ENCODE measurements around the gene RRM1. TPM values are rescaled to one million over a fixed set of nuclear protein-coding genes. Genes with fewer than 3 reads are reported as not detected.
A peak's percentile ranks its signal among the peaks of the same experiment; 100 is the strongest.
"Not testable (repeated sequence)": the region's sequence is repeated elsewhere in the genome, so short reads cannot be mapped to it uniquely, and the experiment has no call there.

RRM1 gene
- total and polyA plus RNA-seq, 3 experiments from 2014 or later: 34.1 to 211 (median 198) TPM

GRCh38 chr11:4140067-4140636 lies 45.6 kb downstream of the RRM1 start:
- CTCF ChIA-PET: no interaction called here
- no peaks in the 10 kb centered on the region for H3K36me3 ChIP-seq (ENCODE audit: insufficient read depth, low read length)
- no peak for DNase-seq

GRCh38 chr11:4146070-4146771 lies 51.6 kb downstream of the RRM1 start:
- Histone ChIP-seq H3K27me3 (ENCODE audit: insufficient read depth, low read length, poor library complexity, severe bottlenecking) (no peaks in the 10 kb centered on the region), H3K36me3 (ENCODE audit: insufficient read depth, low read length) (no peaks in the 10 kb centered on the region), H3K27ac (ENCODE audit: low read depth, low read length) (no peak overlapping the region), H3K4me1 (ENCODE audit: insufficient read depth, low read length) (no peaks in the 10 kb centered on the region), H3K9me3 (ENCODE audit: low read length) (no peaks in the 10 kb centered on the region), H3K4me3 (ENCODE audit: low read length) (no peak overlapping the region)
- Mint-ChIP-seq H3K36me3 (peaks cover 7 to 17% (median 14%) of the 10 kb centered on the region in 3 donors), H3K4me1 (no peaks in the 10 kb centered on the region), H3K9me3 (peaks cover 0 to under 1% (median 0%) of the 10 kb centered on the region in 5 donors), H3K27me3 (no peaks in the 10 kb centered on the region), H3K27ac (peak overlapping the region in 1 of 8 donors; percentile 21), H3K4me3 (no peak overlapping the region)
- no peak for DNase-seq
- ChIA-PET CTCF (no interaction called here), POLR2A (no interaction called here)

More at GRCh38 chr11:4140067-4140636, 45.6 kb downstream of the RRM1 start:
- H3K4me3 Mint-ChIP-seq: no peak overlapping the region
- no peaks in the 10 kb centered on the region for H3K4me1 Mint-ChIP-seq
- H3K36me3 Mint-ChIP-seq: peaks cover 43 to 63% (median 54%) of the 10 kb centered on the region in 3 donors
- POLR2A ChIA-PET: interaction anchor here (0.7 kb wide), 1 partner anchor 303 kb away, joined by 3 read pairs; no protein-coding TSS in a partner anchor
- no peaks in the 10 kb centered on the region for H3K27me3 ChIP-seq (ENCODE audit: insufficient read depth, low read length, poor library complexity, severe bottlenecking)
- H3K4me3 ChIP-seq (ENCODE audit: low read length): no peak overlapping the region
- no peaks in the 10 kb centered on the region for H3K4me1 ChIP-seq (ENCODE audit: insufficient read depth, low read length)
- peaks cover 17 to 26% (median 21%) of the 10 kb centered on the region in 5 donors for H3K9me3 Mint-ChIP-seq
- H3K9me3 ChIP-seq (ENCODE audit: low read length): no peaks in the 10 kb centered on the region
- no peak overlapping the region for H3K27ac ChIP-seq (ENCODE audit: low read depth, low read length)
- no peak overlapping the region for H3K27ac Mint-ChIP-seq
- H3K27me3 Mint-ChIP-seq: no peaks in the 10 kb centered on the region

DNA sequence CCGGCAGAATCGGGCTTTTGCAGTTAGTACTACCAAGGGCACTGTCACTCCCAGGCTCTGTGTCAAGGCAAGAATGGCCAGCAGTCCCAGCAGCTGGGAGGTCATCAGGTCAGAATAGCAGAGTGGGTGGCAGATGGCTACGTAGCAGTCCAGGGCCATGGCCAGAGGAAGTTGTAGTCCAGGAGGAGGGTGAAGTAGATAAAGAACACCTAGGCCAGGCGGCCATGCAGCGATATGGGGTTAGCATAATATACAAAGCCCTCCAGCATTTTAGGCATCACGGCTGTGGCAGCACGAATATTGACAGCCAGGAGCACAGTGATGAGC lies 52.1 kb downstream of the RRM1 start:
- Histone ChIP-seq H3K27ac (ENCODE audit: low read depth, low read length) (no peak overlapping the region), H3K4me1 (ENCODE audit: insufficient read depth, low read length) (no peaks in the 10 kb centered on the region), H3K27me3 (ENCODE audit: insufficient read depth, low read length, poor library complexity, severe bottlenecking) (no peaks in the 10 kb centered on the region), H3K36me3 (ENCODE audit: insufficient read depth, low read length) (no peaks in the 10 kb centered on the region), H3K9me3 (ENCODE audit: low read length) (no peaks in the 10 kb centered on the region), H3K4me3 (ENCODE audit: low read length) (no peak overlapping the region)
- no peak for DNase-seq
- Mint-ChIP-seq H3K4me3 (no peak overlapping the region), H3K27me3 (no peaks in the 10 kb centered on the region), H3K4me1 (no peaks in the 10 kb centered on the region), H3K27ac (no peak overlapping the region), H3K36me3 (peaks cover 3 to 12% (median 8%) of the 10 kb centered on the region in 3 donors), H3K9me3 (no peaks in the 10 kb centered on the region)
- ChIA-PET POLR2A (no interaction called here), CTCF (no interaction called here)

- H3K27ac Mint-ChIP-seq: no peak overlapping the region
Observed at GRCh38 chr11:4154503-4154902, 59.9 kb downstream of the RRM1 start.

GRCh38 chr11:4156571-4156970 lies 62.0 kb downstream of the RRM1 start:
- H3K4me1 Mint-ChIP-seq: no peaks in the 10 kb centered on the region
- peaks cover 0 to 4% (median 0%) of the 10 kb centered on the region in 5 donors for H3K9me3 Mint-ChIP-seq
- H3K4me3 ChIP-seq (ENCODE audit: low read length): no peak overlapping the region
- no peak overlapping the region for H3K27ac Mint-ChIP-seq
- H3K4me1 ChIP-seq (ENCODE audit: insufficient read depth, low read length): no peaks in the 10 kb centered on the region
- ChIA-PET CTCF (no interaction called here), POLR2A (no interaction called here)
- H3K9me3 ChIP-seq (ENCODE audit: low read length): no peaks in the 10 kb centered on the region
- no peak overlapping the region for H3K27ac ChIP-seq (ENCODE audit: low read depth, low read length)
- H3K27me3 ChIP-seq (ENCODE audit: insufficient read depth, low read length, poor library complexity, severe bottlenecking): no peaks in the 10 kb centered on the region
- peaks cover 0 to 4% (median 3%) of the 10 kb centered on the region in 3 donors for H3K36me3 Mint-ChIP-seq
- no peak overlapping the region for H3K4me3 Mint-ChIP-seq
- H3K27me3 Mint-ChIP-seq: peaks cover 0 to 3% of the 10 kb centered on the region in 2 donors
- H3K36me3 ChIP-seq (ENCODE audit: insufficient read depth, low read length): no peaks in the 10 kb centered on the region
- no peak for DNase-seq

More at GRCh38 chr11:4154503-4154902, 59.9 kb downstream of the RRM1 start:
- Mint-ChIP-seq H3K9me3 (peaks cover 0 to 4% (median 0%) of the 10 kb centered on the region in 5 donors), H3K27me3 (peaks cover 0 to 3% of the 10 kb centered on the region in 2 donors), H3K4me3 (no peak overlapping the region), H3K4me1 (no peaks in the 10 kb centered on the region), H3K36me3 (peaks cover 0 to 4% (median 3%) of the 10 kb centered on the region in 3 donors)
- H3K36me3 ChIP-seq (ENCODE audit: insufficient read depth, low read length): no peaks in the 10 kb centered on the region
- H3K27ac ChIP-seq (ENCODE audit: low read depth, low read length): no peak overlapping the region
- no peaks in the 10 kb centered on the region for H3K27me3 ChIP-seq (ENCODE audit: insufficient read depth, low read length, poor library complexity, severe bottlenecking)
- ChIA-PET CTCF (no interaction called here), POLR2A (no interaction called here)
- no peaks in the 10 kb centered on the region for H3K9me3 ChIP-seq (ENCODE audit: low read length)
- no peaks in the 10 kb centered on the region for H3K4me1 ChIP-seq (ENCODE audit: insufficient read depth, low read length)
- DNase-seq: no peak
- H3K4me3 ChIP-seq (ENCODE audit: low read length): no peak overlapping the region

DNA sequence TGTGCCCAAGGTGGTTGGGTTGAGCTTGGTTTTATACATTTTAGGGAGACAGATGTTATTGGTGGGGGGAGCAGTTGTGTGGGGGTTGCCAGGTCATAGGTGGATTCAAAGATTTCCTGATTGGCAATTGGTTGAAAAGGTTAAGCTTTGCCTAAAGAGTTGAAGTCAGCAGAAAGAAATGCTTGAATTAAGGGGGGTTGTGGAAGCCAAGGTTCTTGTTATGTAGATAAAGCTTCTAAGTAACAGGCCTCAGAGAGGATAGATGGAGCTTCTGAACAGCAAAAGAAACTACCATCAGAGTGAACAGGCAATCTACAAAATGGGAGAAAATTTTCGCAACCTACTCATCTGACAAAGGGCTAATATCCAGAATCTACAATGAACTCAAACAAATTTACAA lies 64.2 kb downstream of the RRM1 start:
- H3K4me1 ChIP-seq (ENCODE audit: insufficient read depth, low read length); H3K4me3 ChIP-seq (ENCODE audit: low read length); H3K9me3 ChIP-seq (ENCODE audit: low read length); H3K4me1 Mint-ChIP-seq; H3K27me3 Mint-ChIP-seq; POLR2A ChIA-PET; H3K27ac Mint-ChIP-seq; CTCF ChIA-PET; DNase-seq; H3K36me3 Mint-ChIP-seq; H3K36me3 ChIP-seq (ENCODE audit: insufficient read depth, low read length); H3K27me3 ChIP-seq (ENCODE audit: insufficient read depth, low read length, poor library complexity, severe bottlenecking); H3K4me3 Mint-ChIP-seq; H3K27ac ChIP-seq (ENCODE audit: low read depth, low read length); H3K9me3 Mint-ChIP-seq: not testable (repeated sequence)

DNA sequence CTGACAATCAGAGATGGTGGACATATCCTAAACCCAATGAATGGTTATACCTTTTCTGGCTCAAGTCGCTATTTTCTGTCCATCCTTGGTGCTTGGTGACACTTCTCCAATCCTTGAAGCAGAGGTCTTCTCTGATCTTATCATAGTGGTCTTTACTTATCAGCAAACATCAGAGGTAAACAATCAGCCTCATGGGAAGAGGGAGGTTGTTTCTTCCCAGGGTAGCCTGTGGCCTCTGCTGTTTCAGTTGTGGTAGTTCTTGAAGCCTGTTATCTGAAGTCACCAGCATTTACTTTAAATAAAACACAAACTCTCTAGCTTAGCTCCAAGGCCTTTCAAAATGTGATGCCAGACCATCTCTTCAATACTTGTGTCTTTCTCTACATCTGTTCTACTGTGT lies 66.7 kb downstream of the RRM1 start:
- H3K9me3 Mint-ChIP-seq: peaks cover 0 to 4% (median 0%) of the 10 kb centered on the region in 5 donors
- no peak for DNase-seq
- no peak overlapping the region for H3K4me3 ChIP-seq (ENCODE audit: low read length)

DNA sequence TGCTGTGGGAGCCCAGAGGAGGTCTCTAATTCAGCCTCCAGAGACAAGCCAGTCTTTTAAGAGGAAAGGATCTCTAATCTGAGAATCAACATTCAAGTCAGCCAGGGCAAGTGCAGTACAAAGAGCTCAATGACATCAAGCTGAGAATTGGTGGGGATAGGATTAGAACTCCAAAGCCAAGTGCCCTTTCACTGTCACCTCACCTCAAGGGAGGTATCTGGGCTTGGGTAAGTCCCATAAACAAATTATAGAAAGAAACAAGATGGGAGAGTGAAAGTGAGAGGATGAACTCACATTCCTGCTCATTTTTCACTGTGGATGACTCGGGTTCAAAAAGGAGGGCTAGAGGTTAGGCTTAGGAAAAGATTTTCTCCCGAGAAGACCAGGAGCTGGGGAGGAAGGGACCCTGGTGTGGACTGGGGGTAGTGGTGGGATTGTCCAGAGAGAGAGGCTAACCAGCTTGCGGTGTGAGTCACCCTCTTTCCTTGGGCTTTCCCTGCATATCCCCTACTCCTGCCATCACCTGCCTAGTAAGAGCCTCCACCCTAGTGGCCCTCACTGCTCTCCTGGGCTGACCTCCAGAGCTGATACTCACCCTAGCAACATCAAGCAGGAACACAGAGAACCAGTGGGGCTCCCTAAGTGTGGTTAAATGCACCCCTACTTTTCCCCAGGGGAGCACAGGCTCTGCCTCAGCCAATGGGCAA lies 70.4 kb downstream of the RRM1 start:
- peak overlapping the region in 1 of 8 donors; percentile 8 for H3K27ac Mint-ChIP-seq

More for the DNA sequence above, 66.7 kb downstream of the RRM1 start:
- Histone ChIP-seq H3K4me1 (ENCODE audit: insufficient read depth, low read length) (no peaks in the 10 kb centered on the region), H3K9me3 (ENCODE audit: low read length) (no peaks in the 10 kb centered on the region), H3K27ac (ENCODE audit: low read depth, low read length) (no peak overlapping the region), H3K27me3 (ENCODE audit: insufficient read depth, low read length, poor library complexity, severe bottlenecking) (no peaks in the 10 kb centered on the region), H3K36me3 (ENCODE audit: insufficient read depth, low read length) (no peaks in the 10 kb centered on the region)
- ChIA-PET POLR2A (no interaction called here), CTCF (interaction anchor here (1.2 kb wide), 1 partner anchor 26 kb away, joined by 4 read pairs; no protein-coding TSS in a partner anchor)
- Mint-ChIP-seq H3K27me3 (peaks cover 0 to 3% of the 10 kb centered on the region in 2 donors), H3K36me3 (peaks cover 0 to 4% (median 3%) of the 10 kb centered on the region in 3 donors), H3K27ac (no peak overlapping the region), H3K4me3 (no peak overlapping the region), H3K4me1 (no peaks in the 10 kb centered on the region)

More for the DNA sequence above, 70.4 kb downstream of the RRM1 start:
- H3K36me3 Mint-ChIP-seq: peaks cover 0 to 4% (median 0%) of the 10 kb centered on the region in 3 donors
- no peak overlapping the region for H3K27ac ChIP-seq (ENCODE audit: low read depth, low read length)
- ChIA-PET POLR2A (interaction anchor here (0.6 kb wide), 1 partner anchor 50 kb away, joined by 3 read pairs; no protein-coding TSS in a partner anchor), CTCF (no interaction called here)
- H3K9me3 ChIP-seq (ENCODE audit: low read length): no peaks in the 10 kb centered on the region
- H3K4me1 ChIP-seq (ENCODE audit: insufficient read depth, low read length): no peaks in the 10 kb centered on the region
- H3K27me3 ChIP-seq (ENCODE audit: insufficient read depth, low read length, poor library complexity, severe bottlenecking): no peaks in the 10 kb centered on the region
- H3K36me3 ChIP-seq (ENCODE audit: insufficient read depth, low read length): no peaks in the 10 kb centered on the region
- H3K4me1 Mint-ChIP-seq: no peaks in the 10 kb centered on the region
- DNase-seq: no peak
- no peak overlapping the region for H3K4me3 Mint-ChIP-seq
- no peaks in the 10 kb centered on the region for H3K9me3 Mint-ChIP-seq
- no peak overlapping the region for H3K4me3 ChIP-seq (ENCODE audit: low read length)
- no peaks in the 10 kb centered on the region for H3K27me3 Mint-ChIP-seq
